NB4 (cell line): ENCODE measurements around the gene OR8G1.

Experiments used
- DNase-seq: peaks from one replicate; pipeline ENCODE4 v3.0.0; 2010; ENCODE audit warnings: low read depth
- H3K4me3 ChIP-seq: one replicate; pipeline ENCODE4 v1.5.1; 2011; ENCODE audit warnings: mild to moderate bottlenecking, low read depth, low read length, moderate library complexity
- MYC ChIP-seq: IDR thresholded peaks from 2 replicates; pipeline ENCODE4 v1.6.1; 2011; ENCODE audit warnings: low read depth, low read length
- POLR2A ChIP-seq: IDR thresholded peaks from 2 replicates; pipeline ENCODE4 v1.6.1; 2011; ENCODE audit warnings: mild to moderate bottlenecking; ENCODE audit not compliant: insufficient read length; ENCODE audit errors: extremely low read depth
- TF ChIP-seq, protein P1 (sequence below): IDR thresholded peaks from 2 replicates; pipeline ENCODE4 v1.6.1; 2011; ENCODE audit warnings: low read depth, low read length
- TF ChIP-seq, protein P2 (sequence below): IDR thresholded peaks from one replicate; pipeline ENCODE4 v1.5.1; 2012; ENCODE audit warnings: low read depth, low read length

OR8G1 gene

DNA sequence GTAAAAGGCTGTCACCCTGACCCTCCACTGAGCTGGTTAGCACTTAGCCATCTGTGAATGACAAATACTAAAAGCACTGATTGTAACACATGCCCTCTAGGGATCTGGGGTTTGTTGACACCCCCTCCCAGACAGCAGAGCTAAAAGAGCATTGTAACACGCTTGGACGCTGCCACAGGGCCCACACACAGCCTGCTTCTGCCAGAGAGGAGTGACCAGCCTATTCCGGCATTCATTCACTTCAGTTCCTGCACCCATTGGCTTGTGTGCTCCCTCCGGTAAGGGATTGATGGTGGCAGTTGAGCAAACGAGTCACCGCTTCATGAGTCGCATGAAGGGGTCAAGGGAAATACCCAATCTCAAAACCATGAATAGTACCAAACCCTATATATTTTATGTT is 42.0 kb upstream of the OR8G1 start:
- no peak for DNase-seq
- no peak overlapping the region for H3K4me3 ChIP-seq
- TF ChIP-seq POLR2A (no peak), MYC (no peak)
- TF ChIP-seq, protein P1, sequence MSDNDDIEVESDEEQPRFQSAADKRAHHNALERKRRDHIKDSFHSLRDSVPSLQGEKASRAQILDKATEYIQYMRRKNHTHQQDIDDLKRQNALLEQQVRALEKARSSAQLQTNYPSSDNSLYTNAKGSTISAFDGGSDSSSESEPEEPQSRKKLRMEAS: no peak
- TF ChIP-seq, protein P2, sequence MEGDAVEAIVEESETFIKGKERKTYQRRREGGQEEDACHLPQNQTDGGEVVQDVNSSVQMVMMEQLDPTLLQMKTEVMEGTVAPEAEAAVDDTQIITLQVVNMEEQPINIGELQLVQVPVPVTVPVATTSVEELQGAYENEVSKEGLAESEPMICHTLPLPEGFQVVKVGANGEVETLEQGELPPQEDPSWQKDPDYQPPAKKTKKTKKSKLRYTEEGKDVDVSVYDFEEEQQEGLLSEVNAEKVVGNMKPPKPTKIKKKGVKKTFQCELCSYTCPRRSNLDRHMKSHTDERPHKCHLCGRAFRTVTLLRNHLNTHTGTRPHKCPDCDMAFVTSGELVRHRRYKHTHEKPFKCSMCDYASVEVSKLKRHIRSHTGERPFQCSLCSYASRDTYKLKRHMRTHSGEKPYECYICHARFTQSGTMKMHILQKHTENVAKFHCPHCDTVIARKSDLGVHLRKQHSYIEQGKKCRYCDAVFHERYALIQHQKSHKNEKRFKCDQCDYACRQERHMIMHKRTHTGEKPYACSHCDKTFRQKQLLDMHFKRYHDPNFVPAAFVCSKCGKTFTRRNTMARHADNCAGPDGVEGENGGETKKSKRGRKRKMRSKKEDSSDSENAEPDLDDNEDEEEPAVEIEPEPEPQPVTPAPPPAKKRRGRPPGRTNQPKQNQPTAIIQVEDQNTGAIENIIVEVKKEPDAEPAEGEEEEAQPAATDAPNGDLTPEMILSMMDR: no peak

DNA sequence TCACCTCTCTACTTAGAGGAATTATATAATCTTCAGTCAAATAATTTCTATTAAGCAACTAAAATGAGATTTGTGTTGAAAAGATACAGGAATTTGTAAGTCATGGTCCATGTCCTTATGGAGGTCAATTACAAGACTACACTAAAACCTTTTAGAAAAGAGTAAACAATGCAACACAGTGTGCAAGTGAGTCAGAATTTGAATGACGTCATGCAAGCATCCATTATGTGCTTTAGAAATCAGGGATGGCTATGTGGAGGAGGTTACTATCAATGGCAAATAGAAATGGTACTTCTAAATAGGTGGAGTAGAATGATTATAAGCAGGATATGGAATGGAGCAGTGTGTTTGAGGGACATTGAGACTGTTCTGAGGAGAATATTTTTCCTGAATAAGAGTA is 41.2 kb upstream of the OR8G1 start:
- TF ChIP-seq MYC (no peak), POLR2A (no peak)
- TF ChIP-seq, protein P1: no peak
- TF ChIP-seq, protein P2: no peak
- no peak overlapping the region for H3K4me3 ChIP-seq
- DNase-seq: no peak

DNA sequence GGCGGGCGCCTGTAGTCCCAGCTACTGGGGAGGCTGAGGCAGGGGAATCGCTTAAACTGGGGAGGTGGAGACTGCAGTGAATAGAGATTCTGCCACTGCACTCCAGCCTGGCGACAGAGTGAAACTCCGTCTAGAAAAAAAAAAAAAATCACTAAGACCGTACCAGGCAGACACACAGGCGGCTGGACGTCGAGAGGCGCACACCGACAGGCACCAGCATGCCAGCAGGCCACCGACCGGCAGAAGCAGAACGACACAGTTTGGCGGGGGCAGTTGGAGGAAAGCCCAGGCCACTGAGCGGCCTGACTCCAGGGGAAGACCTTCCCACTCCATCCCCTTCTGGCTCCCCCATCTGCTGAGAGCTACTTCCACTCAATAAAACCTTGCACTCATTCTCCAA is 40.2 kb upstream of the OR8G1 start:
- H3K4me3 ChIP-seq: no peak overlapping the region
- no peak for DNase-seq
- TF ChIP-seq, protein P1: no peak
- TF ChIP-seq POLR2A (no peak), MYC (no peak)
- TF ChIP-seq, protein P2: no peak

DNA sequence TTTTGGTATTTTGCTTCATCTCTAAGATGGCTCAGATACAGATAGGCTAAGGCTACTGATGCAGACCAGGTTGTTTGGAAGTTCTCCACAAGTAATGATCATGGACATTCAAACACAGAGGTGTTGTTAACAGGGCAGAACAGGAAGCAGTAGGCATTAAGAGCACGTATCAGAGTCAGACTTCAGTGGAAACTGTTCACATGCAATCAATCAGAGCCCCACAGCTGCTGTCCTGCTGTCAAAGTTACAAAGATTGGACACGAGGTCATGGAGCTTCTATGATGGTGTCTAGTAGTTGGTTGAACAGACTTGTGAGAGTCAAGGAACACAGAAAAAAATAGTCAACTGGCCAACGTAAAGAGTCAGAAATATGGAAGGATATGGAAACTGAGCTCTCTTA is 37.9 kb upstream of the OR8G1 start:
- TF ChIP-seq, protein P1: no peak
- TF ChIP-seq POLR2A: no peak
- TF ChIP-seq MYC: no peak
- TF ChIP-seq, protein P2: no peak
- H3K4me3 ChIP-seq: no peak overlapping the region
- DNase-seq: no peak

DNA sequence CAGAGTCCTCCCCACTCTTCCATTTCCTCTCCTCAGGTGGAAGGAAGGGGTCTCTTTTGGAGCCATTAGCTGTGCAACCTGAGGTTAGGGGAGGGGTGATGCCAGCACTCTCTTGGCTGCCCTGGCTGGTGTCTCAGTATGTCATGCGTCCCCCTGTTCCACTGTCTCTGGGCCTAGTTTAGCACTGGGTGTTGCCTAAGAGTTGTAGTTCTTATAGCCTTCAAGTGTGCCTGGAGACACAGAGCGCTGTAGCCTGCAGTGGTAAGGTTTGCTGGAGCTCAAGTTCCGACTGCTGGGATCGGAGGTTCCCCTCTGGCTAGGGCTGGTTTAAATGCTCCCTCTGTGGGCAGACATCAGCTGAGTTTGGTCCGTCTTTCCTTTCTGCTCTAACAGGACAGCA is 36.9 kb upstream of the OR8G1 start:
- H3K4me3 ChIP-seq: no peak overlapping the region
- TF ChIP-seq POLR2A (no peak), MYC (no peak)
- TF ChIP-seq, protein P2: no peak
- TF ChIP-seq, protein P1: no peak
- no peak for DNase-seq
